ENCODE data around the gene CASQ2.

The CASQ2 gene

GRCh38 chr1:115768549-115768948 lies at the start of gene CASQ2:
Gene CASQ2, minus strand, starts transcription at chr1:115768714. Its CDS starts 173 bp downstream, at chr1:115768541.
- no peak for DNase-seq

- no peak for DNase-seq
These were observed 47.2 kb upstream of the CASQ2 start for GRCh38 chr1:115815694-115816093.

- DNase-seq = no peak
These were observed 46.3 kb upstream of the CASQ2 start for GRCh38 chr1:115814685-115815398.

- DNase-seq = no peak
These were observed 45.2 kb upstream of the CASQ2 start for GRCh38 chr1:115813727-115814126.

- DNase-seq = no peak
These were observed 42.8 kb upstream of the CASQ2 start for GRCh38 chr1:115811140-115811828.

- DNase-seq = no peak
These were observed 42.1 kb upstream of the CASQ2 start for GRCh38 chr1:115810609-115811008.

- DNase-seq = no peak
These were observed 41.3 kb upstream of the CASQ2 start for GRCh38 chr1:115809847-115810246.

- DNase-seq = no peak
These were observed 40.6 kb upstream of the CASQ2 start for GRCh38 chr1:115809076-115809475.

- peak; percentile 14 to 54 for DNase-seq
These were observed 39.2 kb upstream of the CASQ2 start for GRCh38 chr1:115807723-115808122.

GRCh38 chr1:115805597-115805996 lies 37.1 kb upstream of the CASQ2 start:
- no peak for DNase-seq

- no peak for DNase-seq
These were observed 33.9 kb upstream of the CASQ2 start for GRCh38 chr1:115802416-115802815.

- DNase-seq = no peak
These were observed 29.0 kb upstream of the CASQ2 start for GRCh38 chr1:115797486-115797885.

- no peak for DNase-seq
These were observed 28.4 kb upstream of the CASQ2 start for GRCh38 chr1:115796897-115797296.

- DNase-seq = no peak
These were observed 27.5 kb upstream of the CASQ2 start for GRCh38 chr1:115796036-115796435.

GRCh38 chr1:115794976-115795639 lies 26.6 kb upstream of the CASQ2 start:
- no peak for DNase-seq

- DNase-seq = no peak
These were observed 24.6 kb upstream of the CASQ2 start for GRCh38 chr1:115793162-115793561.

- DNase-seq = no peak
These were observed 23.3 kb upstream of the CASQ2 start for GRCh38 chr1:115791816-115792215.

- no peak for DNase-seq
These were observed 22.3 kb upstream of the CASQ2 start for GRCh38 chr1:115790846-115791245.

GRCh38 chr1:115790356-115790755 lies 21.8 kb upstream of the CASQ2 start:
- no peak for DNase-seq

- DNase-seq = no peak
These were observed 14.8 kb upstream of the CASQ2 start for GRCh38 chr1:115783311-115783710.

- no peak for DNase-seq
These were observed 14.2 kb upstream of the CASQ2 start for GRCh38 chr1:115782571-115783281.

GRCh38 chr1:115781851-115782250 lies 13.3 kb upstream of the CASQ2 start:
- no peak for DNase-seq

- DNase-seq = no peak
These were observed 12.8 kb upstream of the CASQ2 start for GRCh38 chr1:115781343-115781742.

Data from hippocampal formation (tissue), 2 donors.